ENCODE measurements around the gene BRS3. TPM values are rescaled to one million over a fixed set of nuclear protein-coding genes. Genes with fewer than 3 reads are reported as not detected.

The BRS3 gene
- total and polyA plus RNA-seq, 7 donors: 0.08 to 0.09 TPM; not detected in 5

GRCh38 chrX:136519069-136519468 lies 31.3 kb downstream of the BRS3 start:
- intact Hi-C loops (cut with DNase I): loop anchor here in 1 of 2 donors (10.0 kb wide), 1 partner anchor 156 kb away; no protein-coding TSS in a partner anchor
- TF ChIP-seq CTCF (IDR thresholded peaks at IDR 0.05): no peak
- Histone ChIP-seq H3K4me3 (no peak overlapping the region), H3K9me3 (no peaks in the 10 kb centered on the region), H3K27ac (no peak overlapping the region), H3K4me1 (no peaks in the 10 kb centered on the region), H3K36me3 (ENCODE audit: insufficient read depth in 1 of 2, low read depth in 1 of 2) (no peaks in the 10 kb centered on the region), H3K27me3 (ENCODE audit: insufficient read depth in 3 of 3, low read length in 2 of 3) (peaks cover 0 to 5% (median 0%) of the 10 kb centered on the region in 3 donors)
- ATAC-seq (no peak), DNase-seq (no peak)
- WGBS, 3 donors: 56 to 80% (median 77%) methylated on average over 5 of the region's 5 CpGs

DNA sequence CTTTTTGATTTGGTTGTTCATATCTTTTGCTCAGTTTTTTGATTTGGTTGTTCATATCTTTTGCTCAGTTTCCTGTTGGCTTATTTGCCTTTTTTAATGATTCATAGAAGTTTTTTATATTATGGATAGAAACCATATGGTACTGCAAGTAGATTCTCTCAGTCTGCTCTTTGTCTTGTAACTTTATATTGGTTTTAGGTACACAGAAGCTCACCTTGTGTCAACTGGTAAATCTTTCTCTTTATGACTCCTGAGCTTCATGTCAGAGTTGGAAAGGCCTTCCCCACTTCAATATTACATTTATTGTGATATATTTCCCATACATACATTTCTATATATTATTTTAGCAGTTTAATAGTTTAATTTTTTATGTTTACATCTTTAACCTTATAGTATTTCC lies 36.0 kb downstream of the BRS3 start:
- intact Hi-C loops (cut with DNase I): no loop called here
- H3K4me3 ChIP-seq: no peak overlapping the region
- ATAC-seq (no peak), DNase-seq (no peak)
- no peaks in the 10 kb centered on the region for H3K36me3 ChIP-seq (ENCODE audit: insufficient read depth in 1 of 2, low read depth in 1 of 2)
- H3K9me3 ChIP-seq: no peaks in the 10 kb centered on the region
- H3K27ac ChIP-seq: no peak overlapping the region
- peaks cover 14% of the 10 kb centered on the region for H3K4me1 ChIP-seq
- no peak for TF ChIP-seq CTCF (IDR thresholded peaks at IDR 0.05)
- peaks cover 0 to 11% (median 0%) of the 10 kb centered on the region in 3 donors for H3K27me3 ChIP-seq (ENCODE audit: insufficient read depth in 3 of 3, low read length in 2 of 3)

GRCh38 chrX:136525738-136526606 lies 38.2 kb downstream of the BRS3 start:
- no peak for TF ChIP-seq CTCF (IDR thresholded peaks at IDR 0.05)
- intact Hi-C loops (cut with DNase I): loop anchor here in 1 of 2 donors (2.0 kb wide), 1 partner anchor 51 kb away; no protein-coding TSS in a partner anchor
- Histone ChIP-seq H3K4me1 (peaks cover 14% of the 10 kb centered on the region), H3K9me3 (no peaks in the 10 kb centered on the region), H3K27me3 (ENCODE audit: insufficient read depth in 3 of 3, low read length in 2 of 3) (peaks cover 0 to 6% (median 0%) of the 10 kb centered on the region in 3 donors), H3K36me3 (ENCODE audit: insufficient read depth in 1 of 2, low read depth in 1 of 2) (no peaks in the 10 kb centered on the region), H3K27ac (peak overlapping the region; percentile 67), H3K4me3 (no peak overlapping the region)
- 4 to 21% (median 13%) methylated on average over 2 of the region's 2 CpGs for WGBS, 3 donors
- peak; percentile 93 to 99 (median 98) for ATAC-seq
- peak; percentile 71 to 82 for DNase-seq

- no peak for DNase-seq
- WGBS, 3 donors: 60 to 67% (median 64%) methylated on average over 8 of the region's 8 CpGs
- intact Hi-C loops (cut with DNase I): no loop called here
- ATAC-seq: peak in 1 of 4 donors; percentile 25
- no peak overlapping the region for H3K27ac ChIP-seq
- H3K4me3 ChIP-seq: no peak overlapping the region
- H3K4me1 ChIP-seq: peaks cover 14% of the 10 kb centered on the region
- H3K27me3 ChIP-seq (ENCODE audit: insufficient read depth in 3 of 3, low read length in 2 of 3): peaks cover 0 to 6% (median 0%) of the 10 kb centered on the region in 3 donors
- TF ChIP-seq CTCF (IDR thresholded peaks at IDR 0.05): no peak
- no peaks in the 10 kb centered on the region for H3K36me3 ChIP-seq (ENCODE audit: insufficient read depth in 1 of 2, low read depth in 1 of 2)
- H3K9me3 ChIP-seq: no peaks in the 10 kb centered on the region
Measured at GRCh38 chrX:136528645-136529315, 41.0 kb downstream of the BRS3 start.
